GM21390 (cell line): ENCODE measurements around the gene DDX39B.
"Not testable (repeated sequence)": the region's sequence is repeated elsewhere in the genome, so short reads cannot be mapped to it uniquely, and the experiment has no call there.

Experiments used
- ATAC-seq: cut with Tn5 transposase; IDR thresholded peaks from one replicate; pipeline ENCODE4 v1.9.1; 2021; ENCODE audit not compliant: unreplicated experiment

Gene DDX39B

DNA sequence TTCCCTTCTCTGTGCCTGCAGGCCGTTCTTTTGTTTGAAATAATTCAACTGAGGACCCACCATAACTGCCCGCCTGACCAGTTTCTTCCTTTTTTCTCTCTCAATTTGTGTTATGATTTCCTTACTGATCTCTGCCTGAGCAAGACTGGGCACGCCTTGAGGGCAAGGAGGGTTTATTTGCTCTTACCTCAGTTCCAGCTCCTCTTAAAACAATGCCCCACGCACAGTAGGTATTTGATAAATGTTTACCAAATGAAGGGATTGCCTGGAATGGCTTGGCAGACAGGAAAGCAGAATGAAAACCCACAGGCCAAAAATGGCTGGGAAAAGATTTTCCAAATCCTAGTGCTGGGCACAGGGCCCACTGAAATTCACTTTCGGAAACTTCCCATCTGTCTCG, 54.1 kb downstream of the DDX39B start:
- ATAC-seq = not testable (repeated sequence)

DNA sequence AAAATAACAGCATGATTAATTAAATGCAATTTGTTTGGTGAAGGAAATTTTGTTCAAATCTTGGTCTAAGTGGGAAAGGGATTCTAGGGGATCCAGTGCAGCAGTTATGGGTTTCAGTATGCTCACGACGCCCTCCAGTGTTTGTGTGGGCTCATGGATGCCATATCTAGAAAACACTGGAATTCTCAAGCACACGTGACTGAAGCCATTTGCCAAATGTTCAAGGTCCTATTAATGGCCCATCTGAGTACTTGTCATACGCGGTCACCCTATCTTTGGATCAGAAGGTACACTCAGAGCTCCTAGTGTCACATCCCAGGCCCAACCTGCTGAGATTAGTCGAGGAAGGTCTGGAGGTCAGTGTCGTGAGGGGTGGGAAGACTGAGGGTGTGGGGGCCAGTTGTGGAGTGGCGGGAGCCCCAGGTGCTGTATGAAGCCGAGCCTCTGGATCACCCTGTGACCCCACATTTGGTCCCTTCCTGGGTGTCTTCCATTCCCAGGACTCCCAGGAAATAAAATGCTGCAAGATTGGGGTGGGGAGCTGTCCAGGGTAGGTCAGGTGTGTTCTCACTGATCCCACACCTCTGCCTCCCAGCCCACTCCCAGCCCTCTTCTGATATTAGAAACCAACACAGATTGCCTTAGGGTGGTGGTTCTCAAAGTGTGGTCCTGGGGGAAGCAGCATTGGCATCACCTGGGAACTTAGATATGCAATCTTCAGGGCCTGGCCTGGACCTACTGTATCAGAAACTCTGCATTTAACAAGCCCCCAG, 55.6 kb downstream of the DDX39B start:
- not testable (repeated sequence) for ATAC-seq

DNA sequence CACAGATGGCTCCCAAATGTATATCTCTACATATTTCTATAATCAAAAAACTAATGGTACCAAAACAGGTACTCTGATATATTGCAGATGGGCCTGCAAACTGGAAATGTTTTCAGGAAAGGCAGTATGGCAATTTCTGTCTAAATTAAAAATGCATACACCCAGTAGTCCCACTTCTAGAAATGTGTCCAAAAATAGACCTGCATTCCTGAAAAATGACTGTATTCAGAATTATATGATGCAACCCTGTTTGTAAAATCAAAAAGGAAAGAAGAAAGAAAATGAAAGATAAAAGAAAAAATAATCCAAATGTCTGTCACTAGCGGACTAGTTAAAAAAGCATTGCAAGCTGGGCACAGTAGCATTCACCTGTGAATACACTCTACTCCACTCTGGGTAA, 56.7 kb downstream of the DDX39B start:
- no peak for ATAC-seq

DNA sequence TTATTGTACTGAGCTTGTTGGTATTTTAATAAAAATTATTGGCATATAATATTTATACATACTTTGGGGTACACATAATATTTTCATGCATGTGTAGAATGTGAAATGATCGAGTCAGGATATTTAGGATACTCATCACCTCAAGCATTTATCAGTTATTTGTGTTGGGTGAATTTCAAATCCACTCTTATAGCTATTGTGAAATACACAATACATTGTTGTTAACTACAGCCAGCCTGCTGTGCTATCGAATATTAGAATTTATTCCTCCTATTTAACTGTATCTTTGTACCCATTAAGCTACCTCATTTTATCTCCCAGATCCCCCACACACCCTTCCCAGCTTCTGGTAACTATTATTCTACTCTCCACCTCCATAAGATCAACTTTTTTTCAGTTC, 58.4 kb downstream of the DDX39B start:
- no peak for ATAC-seq

DNA sequence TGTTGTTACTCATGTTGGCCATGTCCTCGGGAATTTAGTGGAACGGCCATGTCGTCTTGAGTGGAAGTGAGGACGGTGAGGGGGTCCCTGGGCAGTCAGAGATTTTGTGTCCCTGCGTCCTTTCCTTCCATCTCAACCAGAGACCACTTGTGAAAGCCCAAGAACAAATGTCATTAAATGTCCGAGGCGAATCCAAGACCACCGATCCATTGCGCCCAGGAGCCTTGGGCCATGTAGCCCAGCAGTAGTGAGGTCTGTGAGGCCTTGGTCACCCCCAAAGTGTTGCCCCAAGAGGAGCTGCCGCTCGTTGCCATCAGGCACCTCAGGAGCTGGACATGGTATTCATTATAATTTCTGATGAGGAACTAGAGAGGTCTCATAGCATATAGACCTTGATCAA, 61.2 kb downstream of the DDX39B start:
- ATAC-seq = no peak
